ENCODE data around the gene CFAP20DC. TPM values are rescaled to one million over a fixed set of nuclear protein-coding genes. Genes with fewer than 3 reads are reported as not detected.

Gene CFAP20DC
- total RNA-seq, 1 experiment from 2014 or later = 2.9 TPM

- Histone ChIP-seq H3K4me3 (replicated peaks in 1 of 2; ENCODE audit: low read depth in 1 of 2, low read length in 2 of 2) (no peak overlapping the region), H3K27me3 (ENCODE audit: insufficient read depth, low read length) (no peaks in the 10 kb centered on the region), H3K9ac (ENCODE audit: low read length) (no peak overlapping the region), H3K4me2 (ENCODE audit: low read length) (no peak overlapping the region), H2AFZ (ENCODE audit: low read depth, low read length, poor library complexity, severe bottlenecking) (no peak overlapping the region), H4K20me1 (ENCODE audit: insufficient read depth) (no peaks in the 10 kb centered on the region), H3K79me2 (ENCODE audit: insufficient read depth, low read length) (no peaks in the 10 kb centered on the region), H3K4me1 (ENCODE audit: control insufficient read depth in 1 of 2, insufficient read depth in 2 of 2, low read length in 2 of 2) (no peaks in the 10 kb centered on the region), H3K9me2 (ENCODE audit: insufficient read depth) (no peaks in the 10 kb centered on the region), H3K27ac (ENCODE audit: low read depth, low read length) (no peak overlapping the region), H3K36me3 (ENCODE audit: control insufficient read depth in 1 of 2, insufficient read depth in 2 of 2, low read length in 2 of 2) (no peaks in the 10 kb centered on the region), H3K9me3 (ENCODE audit: control insufficient read depth in 1 of 2, insufficient read depth in 1 of 2, low read depth in 1 of 2, low read length in 2 of 2) (no peaks in the 10 kb centered on the region)
- RAD21 ChIA-PET (ENCODE audit: low non-redundant PET in 1 of 2, low total read pairs in 2 of 2, uncharacterized antibody in 2 of 2, unreplicated experiment in 2 of 2) = no interaction called here
- POLR2A ChIA-PET = no interaction called here
- no TSS peak for BruUV-seq (replicated peaks)
- intact Hi-C loops (cut with micrococcal nuclease) = no loop called here
- CTCF ChIA-PET = no interaction called here
- no peak for TF ChIP-seq YY1 (IDR thresholded peaks at IDR 0.05; ENCODE audit: extremely low read depth, insufficient replicate concordance, low read depth, low read length)
- TF ChIP-seq POLR2A (IDR thresholded peaks at IDR 0.05; ENCODE audit: borderline replicate concordance, extremely low read depth, insufficient read depth, insufficient read length) = no peak
- TF ChIP-seq CEBPB (IDR thresholded peaks at IDR 0.05; ENCODE audit: low read depth) = no peak
- no peak for TF ChIP-seq CBX3 (IDR thresholded peaks at IDR 0.05; ENCODE audit: low read depth)
- TF ChIP-seq EZH2phosphoT487 (IDR thresholded peaks at IDR 0.05; ENCODE audit: borderline replicate concordance) = no peak
- no peak for TF ChIP-seq ZFX (IDR thresholded peaks at IDR 0.05)
- TF ChIP-seq SP1 (IDR thresholded peaks at IDR 0.05; ENCODE audit: low read depth) = no peak
- TF ChIP-seq ATF3 (IDR thresholded peaks at IDR 0.05) = no peak
- no peak for TF ChIP-seq ZNF274 (IDR thresholded peaks at IDR 0.05; ENCODE audit: low read depth, low read length)
- TF ChIP-seq ELF1 (IDR thresholded peaks at IDR 0.05; ENCODE audit: borderline replicate concordance, low read depth) = no peak
- no peak for TF ChIP-seq REST (IDR thresholded peaks at IDR 0.05; ENCODE audit: low read depth)
- TF ChIP-seq EZH2 (IDR thresholded peaks at IDR 0.05) = no peak
- TF ChIP-seq ZBTB33 (IDR thresholded peaks at IDR 0.05; ENCODE audit: extremely low read depth, insufficient replicate concordance, low read length) = no peak
- TF ChIP-seq TCF7L2 (IDR thresholded peaks at IDR 0.05; ENCODE audit: borderline replicate concordance, extremely low read depth, insufficient read depth, insufficient read length) = no peak
- no peak for TF ChIP-seq POLR2AphosphoS5 (IDR thresholded peaks at IDR 0.05; ENCODE audit: low read depth, low read length)
- DNase-seq (ENCODE audit: low read depth, low spot score) = no peak
- ATAC-seq = no peak
These were observed 249.8 kb downstream of the CFAP20DC start for GRCh38 chr3:58800032-58800431.

Data from HCT116 (cell line).